Gastroesophageal sphincter (tissue), 4 donors: ENCODE results near the gene FH. TPM values are rescaled to one million over a fixed set of nuclear protein-coding genes. Genes with fewer than 3 reads are reported as not detected.

Source experiments
- ATAC-seq: fragments of 150-250 bp; one replicate; pipeline ENCODE4 v1.9.1; 2016; ENCODE audit warnings: mild to moderate bottlenecking, moderate library complexity
- H3K27ac ChIP-seq, 4 donors: fragments of 200-600 bp; sonication (generic) in 3 of 4; 1 replicate in 3 of 4; 2 replicates in 1 of 4; pipeline ENCODE4 v1.5.1; 2016 to 2019
- H3K27me3 ChIP-seq: fragments of 200-600 bp; sonication (generic); one replicate; pipeline ENCODE4 v1.5.1; 2019
- H3K36me3 ChIP-seq, 2 donors: fragments of 200-600 bp; sonication (generic); one replicate each; pipeline ENCODE4 v1.5.1; 2019; ENCODE audit warnings: control low read depth in 1 of 2
- H3K4me1 ChIP-seq, 3 donors: fragments of 200-600 bp; sonication (generic); 1 replicate in 2 of 3; 2 replicates in 1 of 3; pipeline ENCODE4 v1.5.1; 2016 to 2019; ENCODE audit warnings: control low read depth in 2 of 3
- H3K4me3 ChIP-seq, 2 donors: fragments of 200-600 bp; sonication (generic); one replicate each; pipeline ENCODE4 v1.5.1; 2019; ENCODE audit warnings: mild to moderate bottlenecking in 1 of 2, moderate library complexity in 1 of 2
- H3K9me3 ChIP-seq, 3 donors: fragments of 200-600 bp; sonication (generic); one replicate each; pipeline ENCODE4 v1.5.1; 2017 to 2019; ENCODE audit warnings: control low read depth in 2 of 3
- EP300 ChIP-seq: sonication (generic); formaldehyde crosslinking; IDR thresholded peaks from one replicate; pipeline ENCODE4 v1.6.1; 2017; ENCODE audit warnings: antibody characterized with exemption, mild to moderate bottlenecking
- POLR2A ChIP-seq, 2 donors: fragments of 450-650 bp; IDR thresholded peaks; one replicate each; pipeline ENCODE4 v1.6.1; 2017; ENCODE audit warnings: antibody characterized with exemption in 2 of 2, mild to moderate bottlenecking in 2 of 2, moderate library complexity in 1 of 2
- POLR2AphosphoS5 ChIP-seq: sonication (generic); formaldehyde crosslinking; IDR thresholded peaks from one replicate; pipeline ENCODE4 v1.6.1; 2017; ENCODE audit warnings: antibody characterized with exemption
- WGBS, 2 donors: methylation state at CpG; one replicate each; pipeline ENCODE4 v1.1.5; 2018; ENCODE audit warnings: low coverage in 1 of 2; 5-methylcytosine and 5-hydroxymethylcytosine counted together
- total RNA-seq, 4 donors: library from RNA; depleted of rRNA; stranded (reverse); fragments of >200 nt; gene quantifications; one replicate each; pipeline ENCODE4 v1.1.0, GENCODE V29; 2016
- TF ChIP-seq, protein P1 (sequence below), 4 experiments: fragments of 200-600 bp in 2 of 4; fragments of 450-650 bp in 2 of 4; sonication (generic) in 1 of 4; IDR thresholded peaks; one replicate each; pipeline ENCODE4 v1.5.1; 2017 to 2019; ENCODE audit warnings: antibody characterized with exemption in 4 of 4, mild to moderate bottlenecking in 2 of 4, moderate library complexity in 2 of 4

FH gene
- total RNA-seq, 4 donors from 2014 or later = 61.4 to 96.5 (median 72.8) TPM

DNA sequence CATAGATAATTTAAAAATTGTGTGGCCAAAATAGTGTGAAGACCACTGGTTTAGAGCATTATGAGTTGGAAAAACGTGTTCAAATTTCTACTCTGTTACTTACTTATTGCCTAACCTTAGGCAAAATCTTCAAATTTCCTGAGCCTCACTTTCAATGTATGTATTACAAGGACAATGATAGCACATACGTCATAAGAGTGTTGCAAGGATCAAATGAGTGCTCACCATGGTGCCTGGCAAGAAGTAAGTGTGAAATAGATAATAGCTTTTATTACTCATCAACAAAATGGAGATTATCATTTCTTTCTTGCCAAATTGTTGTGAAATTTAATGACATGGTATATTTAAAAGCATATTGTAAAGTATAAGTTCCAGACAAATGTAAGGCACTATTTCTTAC lies 57.2 kb downstream of the FH start:
- Histone ChIP-seq H3K27me3 (no peaks in the 10 kb centered on the region), H3K4me1 (no peaks in the 10 kb centered on the region), H3K27ac (no peak overlapping the region), H3K36me3 (no peaks in the 10 kb centered on the region), H3K9me3 (no peaks in the 10 kb centered on the region), H3K4me3 (no peak overlapping the region)
- TF ChIP-seq, protein P1, sequence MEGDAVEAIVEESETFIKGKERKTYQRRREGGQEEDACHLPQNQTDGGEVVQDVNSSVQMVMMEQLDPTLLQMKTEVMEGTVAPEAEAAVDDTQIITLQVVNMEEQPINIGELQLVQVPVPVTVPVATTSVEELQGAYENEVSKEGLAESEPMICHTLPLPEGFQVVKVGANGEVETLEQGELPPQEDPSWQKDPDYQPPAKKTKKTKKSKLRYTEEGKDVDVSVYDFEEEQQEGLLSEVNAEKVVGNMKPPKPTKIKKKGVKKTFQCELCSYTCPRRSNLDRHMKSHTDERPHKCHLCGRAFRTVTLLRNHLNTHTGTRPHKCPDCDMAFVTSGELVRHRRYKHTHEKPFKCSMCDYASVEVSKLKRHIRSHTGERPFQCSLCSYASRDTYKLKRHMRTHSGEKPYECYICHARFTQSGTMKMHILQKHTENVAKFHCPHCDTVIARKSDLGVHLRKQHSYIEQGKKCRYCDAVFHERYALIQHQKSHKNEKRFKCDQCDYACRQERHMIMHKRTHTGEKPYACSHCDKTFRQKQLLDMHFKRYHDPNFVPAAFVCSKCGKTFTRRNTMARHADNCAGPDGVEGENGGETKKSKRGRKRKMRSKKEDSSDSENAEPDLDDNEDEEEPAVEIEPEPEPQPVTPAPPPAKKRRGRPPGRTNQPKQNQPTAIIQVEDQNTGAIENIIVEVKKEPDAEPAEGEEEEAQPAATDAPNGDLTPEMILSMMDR (IDR thresholded peaks at IDR 0.05) = no peak
- no peak for TF ChIP-seq EP300
- TF ChIP-seq POLR2A (IDR thresholded peaks at IDR 0.05) = no peak
- no peak for TF ChIP-seq POLR2AphosphoS5
- WGBS, 2 donors = 45 to 54% methylated on average over 2 of the region's 2 CpGs
- no peak for ATAC-seq

DNA sequence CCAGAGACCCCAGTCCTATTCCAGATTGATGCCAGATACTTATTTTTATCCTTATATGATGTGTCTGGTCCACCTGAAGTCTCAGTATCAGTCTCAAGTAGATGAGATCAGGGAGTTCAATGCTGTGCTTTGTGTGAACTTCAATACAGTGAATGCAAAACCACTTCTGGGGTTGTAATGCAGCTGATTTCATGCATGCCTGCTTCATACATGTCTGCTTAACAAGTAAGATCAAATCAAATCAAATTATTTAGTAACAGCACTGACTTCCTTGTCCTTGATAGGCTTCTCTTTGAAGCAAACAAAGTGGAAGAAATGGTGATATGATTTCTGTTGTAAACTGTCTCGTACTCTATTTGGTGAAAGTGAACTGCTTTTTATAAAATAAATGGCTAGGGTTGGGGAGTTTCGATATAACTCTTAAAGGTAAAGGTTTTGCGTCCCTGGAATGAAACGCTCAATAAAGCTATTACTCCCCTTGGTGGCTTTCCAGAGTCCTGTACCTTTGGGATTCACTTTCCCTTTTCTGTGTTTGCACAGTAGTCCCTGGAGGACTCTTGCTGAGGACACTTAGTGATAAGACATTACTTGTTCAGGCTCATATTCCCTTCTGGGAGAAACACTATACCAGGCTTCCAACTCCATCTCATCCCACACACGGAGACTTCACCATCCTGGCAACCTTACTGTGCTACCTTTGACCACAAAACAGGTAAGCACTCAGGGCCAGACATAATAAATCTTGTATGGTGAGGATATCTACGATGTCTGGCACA lies 59.3 kb downstream of the FH start:
- TF ChIP-seq, protein P1 (IDR thresholded peaks at IDR 0.05) = no peak
- TF ChIP-seq POLR2A (IDR thresholded peaks at IDR 0.05) (no peak), POLR2AphosphoS5 (no peak), EP300 (no peak)
- H3K4me1 ChIP-seq = no peaks in the 10 kb centered on the region
- H3K27me3 ChIP-seq = no peaks in the 10 kb centered on the region
- 54 to 62% methylated on average over 5 to 6 of the region's 6 CpGs for WGBS, 2 donors
- no peaks in the 10 kb centered on the region for H3K36me3 ChIP-seq
- no peak overlapping the region for H3K27ac ChIP-seq
- no peak overlapping the region for H3K4me3 ChIP-seq
- H3K9me3 ChIP-seq = no peaks in the 10 kb centered on the region
- ATAC-seq = no peak

DNA sequence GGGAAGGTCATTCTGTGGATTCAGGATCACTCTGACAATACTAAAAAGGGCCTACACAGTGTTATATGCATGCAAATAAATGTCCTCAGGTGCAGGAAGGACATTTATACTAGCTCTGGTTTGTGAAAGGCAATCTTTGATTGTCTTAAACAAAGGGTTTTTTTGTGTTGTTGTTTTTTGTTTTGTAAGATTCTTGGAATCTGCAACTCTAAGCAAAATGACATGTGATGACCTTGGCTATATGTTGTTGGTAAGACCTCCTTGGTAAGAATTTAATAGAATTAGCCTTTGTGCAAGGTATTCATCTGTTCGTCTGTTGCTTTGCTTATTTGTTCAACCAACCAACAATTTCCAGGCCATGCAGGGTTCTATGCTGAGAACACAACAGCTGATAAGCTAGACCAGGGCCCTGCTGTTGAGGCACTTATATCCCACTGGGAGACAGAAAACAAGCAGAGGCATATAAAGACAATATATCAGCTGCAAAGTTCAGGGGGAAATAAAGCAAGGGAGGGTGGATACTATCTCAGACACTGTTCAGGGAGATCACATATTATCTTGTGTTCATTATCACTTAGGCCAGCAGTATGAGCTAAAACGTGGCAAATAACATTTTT lies 60.3 kb downstream of the FH start:
- 45 to 65% methylated on average over 2 of the region's 2 CpGs for WGBS, 2 donors
- no peak for ATAC-seq
- H3K4me3 ChIP-seq = no peak overlapping the region
- no peaks in the 10 kb centered on the region for H3K4me1 ChIP-seq
- no peak overlapping the region for H3K27ac ChIP-seq
- TF ChIP-seq POLR2AphosphoS5 = no peak
- TF ChIP-seq, protein P1 (IDR thresholded peaks at IDR 0.05) = no peak
- TF ChIP-seq POLR2A (IDR thresholded peaks at IDR 0.05) = no peak
- TF ChIP-seq EP300 = no peak
- H3K36me3 ChIP-seq = no peaks in the 10 kb centered on the region
- H3K9me3 ChIP-seq = no peaks in the 10 kb centered on the region
- no peaks in the 10 kb centered on the region for H3K27me3 ChIP-seq

DNA sequence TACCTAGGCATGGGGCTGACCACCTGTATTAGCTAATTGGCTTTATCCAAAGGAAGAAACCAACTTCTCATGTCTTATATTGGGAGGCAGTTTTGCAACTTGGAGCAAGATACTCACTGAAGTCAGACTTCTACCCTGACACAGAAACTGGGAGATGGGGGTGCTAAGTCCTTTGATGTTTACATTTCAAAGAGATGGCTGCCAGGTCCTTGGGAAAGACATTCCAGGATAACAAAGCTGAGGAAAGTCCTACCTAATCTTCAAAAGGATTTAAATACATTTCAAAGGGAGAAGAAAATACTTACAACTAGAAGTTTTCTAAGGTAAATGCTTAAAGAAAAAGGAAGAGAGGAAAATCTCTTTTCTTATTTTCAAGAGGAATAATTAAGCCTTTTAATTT lies 62.1 kb downstream of the FH start:
- Histone ChIP-seq H3K4me1 (no peaks in the 10 kb centered on the region), H3K27me3 (no peaks in the 10 kb centered on the region), H3K27ac (no peak overlapping the region), H3K4me3 (no peak overlapping the region), H3K36me3 (no peaks in the 10 kb centered on the region), H3K9me3 (no peaks in the 10 kb centered on the region)
- no peak for TF ChIP-seq EP300
- TF ChIP-seq, protein P1 (IDR thresholded peaks at IDR 0.05) = no peak
- no peak for TF ChIP-seq POLR2AphosphoS5
- no peak for ATAC-seq

DNA sequence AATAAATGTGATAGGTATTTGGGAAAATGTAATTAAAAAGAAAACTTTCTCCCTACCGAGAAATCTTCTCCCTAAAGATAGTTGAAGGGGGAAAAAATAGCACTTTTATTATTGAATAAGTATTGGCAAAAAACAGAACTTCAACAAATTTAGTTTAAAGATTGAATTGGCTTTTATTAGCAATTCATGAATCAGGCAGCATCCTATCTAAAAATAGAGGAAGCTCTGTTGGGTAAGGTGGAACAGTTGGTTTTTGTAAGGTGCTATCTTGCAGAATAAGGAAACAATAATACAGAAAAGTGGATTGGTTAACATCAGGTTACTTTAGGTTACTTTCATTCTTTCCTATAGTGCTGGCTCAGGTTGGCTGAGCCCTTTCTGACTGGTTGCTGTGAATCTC lies 62.8 kb downstream of the FH start:
- TF ChIP-seq POLR2AphosphoS5 = no peak
- H3K36me3 ChIP-seq = no peaks in the 10 kb centered on the region
- H3K4me3 ChIP-seq = no peak overlapping the region
- no peaks in the 10 kb centered on the region for H3K27me3 ChIP-seq
- ATAC-seq = no peak
- no peaks in the 10 kb centered on the region for H3K9me3 ChIP-seq
- WGBS, 2 donors = 100% methylated on average over 1 of the region's 1 CpG
- H3K4me1 ChIP-seq = no peaks in the 10 kb centered on the region
- H3K27ac ChIP-seq = no peak overlapping the region
